Fibroblast of lung (primary cell): ENCODE measurements around the gene PARP2.

ENCODE experiments used
- EZH2 ChIP-seq: IDR thresholded peaks from 2 replicates; pipeline ENCODE4 v1.5.1; 2012; ENCODE audit warnings: low read length, control low read depth, mild to moderate bottlenecking; ENCODE audit errors: missing control alignments
- TF ChIP-seq, protein P1 (sequence below), 2 donors: IDR thresholded peaks in 1 of 2; conservative IDR thresholded peaks in 1 of 2; 1 replicate in 1 of 2; 2 replicates in 1 of 2; pipeline ENCODE4 v1.5.1; 2011 to 2012; ENCODE audit warnings: low read length in 2 of 2, control low read depth in 1 of 2, inconsistent platforms in 1 of 2, low read depth in 1 of 2, mild to moderate bottlenecking in 1 of 2

DNA sequence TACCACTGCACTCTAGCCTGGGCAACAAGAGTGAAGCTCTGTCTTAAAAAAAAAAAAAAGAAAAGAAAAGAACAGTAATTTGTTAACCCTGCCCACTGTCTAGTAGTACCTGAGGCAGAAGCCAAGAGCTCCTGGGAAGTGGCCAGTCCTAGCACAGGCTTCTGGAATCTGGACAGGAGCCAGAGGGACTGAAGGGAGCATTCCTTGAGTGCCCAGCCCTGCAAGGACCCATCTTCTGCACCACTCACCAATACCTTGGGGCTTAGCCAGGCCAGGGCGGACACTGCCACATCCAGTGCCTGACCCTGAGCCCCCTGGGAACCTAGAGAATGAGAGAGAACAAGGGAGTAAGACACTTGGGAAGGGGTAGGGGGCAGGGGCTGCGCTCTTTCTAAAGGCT is 33.7 kb downstream of the PARP2 start:
- TF ChIP-seq, protein P1, sequence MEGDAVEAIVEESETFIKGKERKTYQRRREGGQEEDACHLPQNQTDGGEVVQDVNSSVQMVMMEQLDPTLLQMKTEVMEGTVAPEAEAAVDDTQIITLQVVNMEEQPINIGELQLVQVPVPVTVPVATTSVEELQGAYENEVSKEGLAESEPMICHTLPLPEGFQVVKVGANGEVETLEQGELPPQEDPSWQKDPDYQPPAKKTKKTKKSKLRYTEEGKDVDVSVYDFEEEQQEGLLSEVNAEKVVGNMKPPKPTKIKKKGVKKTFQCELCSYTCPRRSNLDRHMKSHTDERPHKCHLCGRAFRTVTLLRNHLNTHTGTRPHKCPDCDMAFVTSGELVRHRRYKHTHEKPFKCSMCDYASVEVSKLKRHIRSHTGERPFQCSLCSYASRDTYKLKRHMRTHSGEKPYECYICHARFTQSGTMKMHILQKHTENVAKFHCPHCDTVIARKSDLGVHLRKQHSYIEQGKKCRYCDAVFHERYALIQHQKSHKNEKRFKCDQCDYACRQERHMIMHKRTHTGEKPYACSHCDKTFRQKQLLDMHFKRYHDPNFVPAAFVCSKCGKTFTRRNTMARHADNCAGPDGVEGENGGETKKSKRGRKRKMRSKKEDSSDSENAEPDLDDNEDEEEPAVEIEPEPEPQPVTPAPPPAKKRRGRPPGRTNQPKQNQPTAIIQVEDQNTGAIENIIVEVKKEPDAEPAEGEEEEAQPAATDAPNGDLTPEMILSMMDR (conservative IDR thresholded peaks at IDR 0.05 in 1 of 2, IDR thresholded peaks at IDR 0.05 in 1 of 2; ENCODE audit: low read depth in 1 of 2, low read length in 2 of 2), result no peak
- TF ChIP-seq EZH2, result no peak
